H9 (cell line): ENCODE measurements around the gene RASGRP3. TPM values are rescaled to one million over a fixed set of nuclear protein-coding genes. Genes with fewer than 3 reads are reported as not detected.

Experiments used
- DNase-seq: peaks from one replicate; pipeline ENCODE4 v3.0.0-alpha.2; 2017
- H2AFZ ChIP-seq: one replicate; pipeline ENCODE4 v1.6.1; 2013; ENCODE audit warnings: mild to moderate bottlenecking, low read length, control low read depth, moderate library complexity
- H2AK5ac ChIP-seq: 2 replicates; pipeline ENCODE4 v1.6.1; 2013; ENCODE audit warnings: low read length, control low read depth, mixed read lengths; ENCODE audit not compliant: insufficient read length
- H2BK120ac ChIP-seq: one replicate; pipeline ENCODE4 v1.6.1; 2013; ENCODE audit warnings: low read depth, mild to moderate bottlenecking, low read length, control low read depth, inconsistent platforms; ENCODE audit not compliant: poor library complexity, severe bottlenecking
- H2BK12ac ChIP-seq: 2 replicates; pipeline ENCODE4 v1.6.1; 2013; ENCODE audit warnings: low read length, control low read depth, mixed read lengths, low read depth; ENCODE audit not compliant: insufficient read length
- H2BK15ac ChIP-seq: 2 replicates; pipeline ENCODE4 v1.6.1; 2013; ENCODE audit warnings: low read depth, low read length, control low read depth
- H2BK20ac ChIP-seq: one replicate; pipeline ENCODE4 v1.6.1; 2013; ENCODE audit warnings: low read depth, mild to moderate bottlenecking, low read length, control low read depth, inconsistent platforms; ENCODE audit not compliant: poor library complexity, severe bottlenecking
- H2BK5ac ChIP-seq: 2 replicates; pipeline ENCODE4 v1.6.1; 2013; ENCODE audit warnings: low read length, control low read depth, mixed read lengths; ENCODE audit not compliant: insufficient read length
- H3K14ac ChIP-seq: 2 replicates; pipeline ENCODE4 v1.6.1; 2013; ENCODE audit warnings: low read length, control low read depth; ENCODE audit not compliant: insufficient read depth
- H3K18ac ChIP-seq: 2 replicates; pipeline ENCODE4 v1.6.1; 2013; ENCODE audit warnings: low read depth, mild to moderate bottlenecking, mixed read lengths, low read length, control low read depth; ENCODE audit not compliant: insufficient read length
- H3K23ac ChIP-seq: 2 replicates; pipeline ENCODE4 v1.6.1; 2013; ENCODE audit warnings: low read length, control low read depth, mixed read lengths, low read depth; ENCODE audit not compliant: insufficient read length
- H3K23me2 ChIP-seq: 2 replicates; pipeline ENCODE4 v1.6.1; 2013; ENCODE audit warnings: low read depth, mild to moderate bottlenecking, mixed read lengths, low read length, control low read depth; ENCODE audit not compliant: insufficient read length, poor library complexity, severe bottlenecking
- H3K27ac ChIP-seq: 2 replicates; pipeline ENCODE4 v1.5.1; 2013; ENCODE audit warnings: low read length, control low read depth, mixed read lengths, low read depth; ENCODE audit not compliant: insufficient read length
- H3K27me3 ChIP-seq: 2 replicates; pipeline ENCODE4 v1.6.1; 2013; ENCODE audit warnings: low read length, control low read depth, inconsistent platforms; ENCODE audit not compliant: insufficient read depth
- H3K4ac ChIP-seq: 2 replicates; pipeline ENCODE4 v1.6.1; 2013; ENCODE audit warnings: low read depth, mild to moderate bottlenecking, control low read depth, inconsistent platforms, low read length, moderate library complexity
- H3K4me1 ChIP-seq: 2 replicates; pipeline ENCODE4 v1.6.1; 2013; ENCODE audit warnings: low read length, control low read depth, inconsistent platforms; ENCODE audit not compliant: insufficient read depth
- H3K4me2 ChIP-seq: 2 replicates; pipeline ENCODE4 v1.6.1; 2013; ENCODE audit warnings: low read length, control low read depth, mixed read lengths; ENCODE audit not compliant: insufficient read length, insufficient read depth
- H3K56ac ChIP-seq: 2 replicates; pipeline ENCODE4 v1.6.1; 2013; ENCODE audit warnings: low read depth, mild to moderate bottlenecking, mixed read lengths, low read length, control low read depth; ENCODE audit not compliant: insufficient read length
- H3K79me1 ChIP-seq: 2 replicates; pipeline ENCODE4 v1.6.1; 2013; ENCODE audit warnings: low read depth, mild to moderate bottlenecking, moderate library complexity, low read length, control low read depth, inconsistent platforms; ENCODE audit not compliant: insufficient read depth, poor library complexity, severe bottlenecking
- H3K79me2 ChIP-seq: 2 replicates; pipeline ENCODE4 v1.6.1; 2013; ENCODE audit warnings: low read length, control low read depth, inconsistent platforms; ENCODE audit not compliant: insufficient read depth
- H3K9ac ChIP-seq: 2 replicates; pipeline ENCODE4 v1.6.1; 2013; ENCODE audit warnings: low read length, control low read depth, mixed read lengths; ENCODE audit not compliant: insufficient read length; ENCODE audit errors: extremely low read depth
- H3K9me3 ChIP-seq: one replicate; pipeline ENCODE4 v1.6.1; 2013; ENCODE audit warnings: low read depth, low read length, inconsistent platforms; ENCODE audit not compliant: control insufficient read depth
- H3T11ph ChIP-seq: one replicate; pipeline ENCODE4 v1.6.1; 2013; ENCODE audit warnings: mild to moderate bottlenecking, low read length, control low read depth, inconsistent platforms
- H4K20me1 ChIP-seq: one replicate; pipeline ENCODE4 v1.6.1; 2013; ENCODE audit not compliant: control insufficient read depth, insufficient read length, insufficient read depth
- H4K5ac ChIP-seq: 2 replicates; pipeline ENCODE4 v1.6.1; 2013; ENCODE audit warnings: low read depth, mild to moderate bottlenecking, mixed read lengths, low read length, control low read depth; ENCODE audit not compliant: insufficient read length
- H4K8ac ChIP-seq: replicated peaks from 2 replicates; pipeline ENCODE4 v1.6.1; 2013; ENCODE audit warnings: low read length, control low read depth, mixed read lengths, low read depth; ENCODE audit not compliant: insufficient read length
- H4K91ac ChIP-seq: 2 replicates; pipeline ENCODE4 v1.6.1; 2013; ENCODE audit warnings: low read depth, mild to moderate bottlenecking, moderate library complexity, mixed read lengths, low read length, control low read depth; ENCODE audit not compliant: insufficient read length
- H3K27ac Mint-ChIP-seq, 3 experiments: 2 replicates in 2 of 3; 3 replicates in 1 of 3; pipeline ENCODE4 v1.8.0; 2020 to 2021; ENCODE audit warnings: mixed read lengths in 3 of 3, mild to moderate bottlenecking in 1 of 3, moderate library complexity in 1 of 3
- H3K27me3 Mint-ChIP-seq: 2 replicates; pipeline ENCODE4 v1.8.0; 2021; ENCODE audit warnings: low read depth, mild to moderate bottlenecking, moderate library complexity, mixed read lengths
- H3K36me3 Mint-ChIP-seq, 3 experiments: 2 replicates in 2 of 3; 3 replicates in 1 of 3; pipeline ENCODE4 v1.8.0; 2020 to 2021; ENCODE audit warnings: low read depth in 3 of 3, mixed read lengths in 3 of 3; ENCODE audit not compliant: insufficient read depth in 1 of 3
- H3K4me1 Mint-ChIP-seq, 2 experiments: 2 replicates each; pipeline ENCODE4 v1.8.0; 2020; ENCODE audit warnings: mixed read lengths in 2 of 2
- H3K4me3 Mint-ChIP-seq, 2 experiments: 2 replicates in 1 of 2; 3 replicates in 1 of 2; pipeline ENCODE4 v1.8.0; 2020 to 2021; ENCODE audit warnings: mild to moderate bottlenecking in 2 of 2, mixed read lengths in 2 of 2, moderate library complexity in 1 of 2
- H3K9me3 Mint-ChIP-seq, 2 experiments: 2 replicates in 1 of 2; 3 replicates in 1 of 2; pipeline ENCODE4 v1.8.0; 2020; ENCODE audit warnings: mild to moderate bottlenecking in 2 of 2, mixed read lengths in 2 of 2, moderate library complexity in 1 of 2
- CTCF ChIP-seq: fragments of 200-600 bp; sonication (generic); conservative IDR thresholded peaks from 3 replicates; pipeline ENCODE4 v1.8.0; 2021; ENCODE audit warnings: antibody characterized with exemption, mild to moderate bottlenecking
- WGBS: extraction: QIAGEN DNeasy Blood & Tissue Kit; methylation state at CpG from one replicate; pipeline ENCODE4 v1.1.7; 2013; ENCODE audit warnings: missing lambda C conversion rate, low lambda C conversion rate, mixed read lengths; ENCODE audit not compliant: insufficient read length; ENCODE audit errors: extremely low coverage; 5-methylcytosine and 5-hydroxymethylcytosine counted together
- total RNA-seq: library from RNA; stranded (reverse); gene quantifications from 2 replicates; pipeline ENCODE4 v1.2.1, GENCODE V29; 2021

Gene RASGRP3
- total RNA-seq, 1 experiment from 2014 or later: not detected

- Histone ChIP-seq H3K56ac (no peak overlapping the region), H3K27ac (no peak overlapping the region), H2BK12ac (no peak overlapping the region), H3K4me2 (no peak overlapping the region), H4K20me1 (no peaks in the 10 kb centered on the region), H3K4ac (no peak overlapping the region), H3K18ac (no peak overlapping the region), H2AK5ac (no peak overlapping the region), H3K23me2 (no peaks in the 10 kb centered on the region), H3K14ac (no peak overlapping the region), H2BK20ac (no peak overlapping the region), H4K91ac (no peak overlapping the region), H3K9me3 (no peaks in the 10 kb centered on the region), H3K9ac (no peak overlapping the region), H3K23ac (no peak overlapping the region), H2AFZ (no peak overlapping the region), H3K79me2 (no peaks in the 10 kb centered on the region), H3K4me1 (no peaks in the 10 kb centered on the region), H3K79me1 (no peaks in the 10 kb centered on the region), H2BK120ac (no peak overlapping the region), H2BK5ac (no peak overlapping the region), H3T11ph (no peak overlapping the region), H2BK15ac (no peak overlapping the region), H4K5ac (no peak overlapping the region), H4K8ac (no peak overlapping the region), H3K27me3 (no peaks in the 10 kb centered on the region)
- Mint-ChIP-seq H3K36me3 (no peaks in the 10 kb centered on the region), H3K9me3 (no peaks in the 10 kb centered on the region), H3K27me3 (no peaks in the 10 kb centered on the region), H3K27ac (no peak overlapping the region), H3K4me1 (no peaks in the 10 kb centered on the region), H3K4me3 (no peak overlapping the region)
- WGBS: no CpG with 5 or more reads among the region's 1 CpG
- TF ChIP-seq CTCF: no peak
- no peak for DNase-seq
Observed at GRCh38 chr2:33511141-33511540, 34.7 kb downstream of the RASGRP3 start.
